Upper lobe of left lung (tissue), 6 donors: ENCODE measurements around the gene OPCML. TPM values are rescaled to one million over a fixed set of nuclear protein-coding genes. Genes with fewer than 3 reads are reported as not detected.

Experiments used
- ATAC-seq, 2 donors: fragments of 200-7000 bp; cut with Tn5 transposase; one replicate each; pipeline ENCODE4 v1.9.1; 2022; ENCODE audit warnings: mild to moderate bottlenecking in 2 of 2, moderate library complexity in 2 of 2; ENCODE audit not compliant: low FRiP score in 2 of 2
- DNase-seq, 2 donors: peaks; one replicate each; pipeline ENCODE4 v3.0.0-alpha.2; 2019 to 2020
- H3K27ac ChIP-seq, 4 donors: fragments of 200-600 bp; sonication (generic); one replicate each; pipeline ENCODE4 v1.5.1; 2016 to 2019
- H3K27me3 ChIP-seq, 4 donors: fragments of 200-600 bp; sonication (generic); one replicate each; pipeline ENCODE4 v1.5.1; 2017 to 2019
- H3K36me3 ChIP-seq, 4 donors: fragments of 200-600 bp; sonication (generic); one replicate each; pipeline ENCODE4 v1.5.1; 2016 to 2019
- H3K4me1 ChIP-seq, 4 donors: fragments of 200-600 bp; sonication (generic); one replicate each; pipeline ENCODE4 v1.5.1; 2018 to 2019
- H3K4me3 ChIP-seq, 4 donors: fragments of 200-600 bp; sonication (generic); one replicate each; pipeline ENCODE4 v1.5.1; 2017 to 2019; ENCODE audit warnings: mild to moderate bottlenecking in 2 of 4, moderate library complexity in 1 of 4
- H3K9me3 ChIP-seq, 4 donors: fragments of 200-600 bp; sonication (generic); one replicate each; pipeline ENCODE4 v1.5.1; 2018 to 2019
- EP300 ChIP-seq, 4 donors: sonication (generic); formaldehyde crosslinking; IDR thresholded peaks; one replicate each; pipeline ENCODE4 v1.5.1; 2017; ENCODE audit warnings: antibody characterized with exemption in 4 of 4, control low read depth in 2 of 4
- POLR2A ChIP-seq, 4 donors: fragments of 450-650 bp; IDR thresholded peaks; one replicate each; pipeline ENCODE4 v1.5.1; 2016 to 2017; ENCODE audit warnings: antibody characterized with exemption in 4 of 4, mild to moderate bottlenecking in 2 of 4
- POLR2AphosphoS5 ChIP-seq, 2 donors: sonication (generic); formaldehyde crosslinking; IDR thresholded peaks; one replicate each; pipeline ENCODE4 v1.5.1; 2017; ENCODE audit warnings: antibody characterized with exemption in 2 of 2
- WGBS, 2 donors: methylation state at CpG; one replicate each; pipeline ENCODE4 v1.1.5; 2017 to 2018; 5-methylcytosine and 5-hydroxymethylcytosine counted together
- total RNA-seq, 6 donors: library from RNA; depleted of rRNA in 4 of 6; stranded (reverse); fragments of >200 nt in 4 of 6; gene quantifications; one replicate each; pipeline versions ENCODE4 v1.1.0 to v1.2.1, GENCODE V29; 2016 to 2021
- TF ChIP-seq, protein P1 (sequence below), 6 experiments: fragments of 450-650 bp in 4 of 6; fragments of 200-600 bp in 2 of 6; sonication (generic) in 2 of 6; IDR thresholded peaks; one replicate each; pipeline ENCODE4 v1.5.1; 2016 to 2019; ENCODE audit warnings: antibody characterized with exemption in 6 of 6
- donor health status: DM: no; HTN: no; CAD: no; lungs with moderate emphysema.
- donor health status: DM: no; HTN: yes; CAD: no; lungs with severe emphysema.

The OPCML gene
- total RNA-seq, 6 donors from 2014 or later, result 0.10 TPM; not detected in 5

DNA sequence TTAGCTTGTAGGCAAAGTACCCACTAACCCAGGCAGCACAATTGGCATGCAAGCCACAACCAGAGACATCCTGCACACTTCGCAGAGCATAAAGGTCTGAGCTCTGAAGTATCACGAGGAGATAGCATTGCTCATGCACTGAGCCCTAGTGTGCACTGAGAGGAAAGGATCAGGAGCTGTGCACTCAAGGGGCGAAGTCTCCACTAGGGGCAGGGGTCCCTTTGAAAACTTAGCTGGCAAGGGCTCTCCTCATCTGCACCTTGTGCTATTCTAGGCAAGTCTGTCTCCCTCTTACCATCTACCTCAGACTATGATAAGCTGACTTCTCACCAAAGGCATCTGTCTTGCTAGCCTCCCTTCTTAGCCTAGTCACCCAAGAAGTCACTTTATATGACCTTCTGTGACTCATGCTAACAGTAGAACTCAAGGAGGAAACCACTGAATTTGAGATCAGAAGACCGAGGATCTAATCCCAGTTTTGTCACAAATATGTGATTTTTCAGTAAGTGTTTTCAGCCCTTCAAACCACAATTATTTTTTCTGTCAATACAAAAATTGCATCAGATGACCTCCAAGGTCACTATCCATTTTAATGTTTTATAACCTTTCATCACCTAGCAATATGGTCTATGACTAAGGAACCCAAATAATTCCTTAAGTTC, 1083.8 kb downstream of the OPCML start:
- Histone ChIP-seq H3K9me3 (no peaks in the 10 kb centered on the region), H3K36me3 (no peaks in the 10 kb centered on the region), H3K4me3 (no peak overlapping the region), H3K27ac (no peak overlapping the region), H3K27me3 (no peaks in the 10 kb centered on the region), H3K4me1 (no peaks in the 10 kb centered on the region)
- TF ChIP-seq, protein P1, sequence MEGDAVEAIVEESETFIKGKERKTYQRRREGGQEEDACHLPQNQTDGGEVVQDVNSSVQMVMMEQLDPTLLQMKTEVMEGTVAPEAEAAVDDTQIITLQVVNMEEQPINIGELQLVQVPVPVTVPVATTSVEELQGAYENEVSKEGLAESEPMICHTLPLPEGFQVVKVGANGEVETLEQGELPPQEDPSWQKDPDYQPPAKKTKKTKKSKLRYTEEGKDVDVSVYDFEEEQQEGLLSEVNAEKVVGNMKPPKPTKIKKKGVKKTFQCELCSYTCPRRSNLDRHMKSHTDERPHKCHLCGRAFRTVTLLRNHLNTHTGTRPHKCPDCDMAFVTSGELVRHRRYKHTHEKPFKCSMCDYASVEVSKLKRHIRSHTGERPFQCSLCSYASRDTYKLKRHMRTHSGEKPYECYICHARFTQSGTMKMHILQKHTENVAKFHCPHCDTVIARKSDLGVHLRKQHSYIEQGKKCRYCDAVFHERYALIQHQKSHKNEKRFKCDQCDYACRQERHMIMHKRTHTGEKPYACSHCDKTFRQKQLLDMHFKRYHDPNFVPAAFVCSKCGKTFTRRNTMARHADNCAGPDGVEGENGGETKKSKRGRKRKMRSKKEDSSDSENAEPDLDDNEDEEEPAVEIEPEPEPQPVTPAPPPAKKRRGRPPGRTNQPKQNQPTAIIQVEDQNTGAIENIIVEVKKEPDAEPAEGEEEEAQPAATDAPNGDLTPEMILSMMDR (IDR thresholded peaks at IDR 0.05), result no peak
- no peak for TF ChIP-seq POLR2A (IDR thresholded peaks at IDR 0.05)
- no peak for TF ChIP-seq EP300 (IDR thresholded peaks at IDR 0.05)
- TF ChIP-seq POLR2AphosphoS5 (IDR thresholded peaks at IDR 0.05), result no peak
- 88 to 89% methylated on average over 4 of the region's 4 CpGs for WGBS, 2 donors
- no peak for ATAC-seq
- DNase-seq, result no peak

DNA sequence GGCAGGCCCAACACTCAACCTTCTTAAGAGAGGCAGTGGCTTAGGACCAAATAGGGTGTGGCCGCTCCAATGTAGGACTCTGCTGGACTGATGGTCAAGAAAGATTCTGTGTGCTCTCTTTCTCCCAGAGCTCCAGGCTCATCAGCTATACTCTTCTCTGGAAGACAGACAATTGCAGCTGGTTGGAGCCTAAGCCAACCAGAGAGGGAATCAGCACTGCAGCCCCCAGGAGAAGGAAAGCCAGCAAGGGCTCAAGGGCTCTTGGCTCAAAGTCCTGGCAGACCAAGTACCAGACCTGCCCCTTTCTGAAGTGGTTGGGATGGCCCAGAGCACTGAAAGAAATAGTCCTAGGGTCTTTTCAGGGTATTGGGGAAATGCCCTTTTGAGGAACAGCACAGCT, 1084.5 kb downstream of the OPCML start:
- Histone ChIP-seq H3K4me1 (no peaks in the 10 kb centered on the region), H3K36me3 (no peaks in the 10 kb centered on the region), H3K4me3 (no peak overlapping the region), H3K27ac (no peak overlapping the region), H3K9me3 (no peaks in the 10 kb centered on the region), H3K27me3 (no peaks in the 10 kb centered on the region)
- TF ChIP-seq POLR2AphosphoS5 (IDR thresholded peaks at IDR 0.05) (no peak), POLR2A (IDR thresholded peaks at IDR 0.05) (no peak), EP300 (IDR thresholded peaks at IDR 0.05) (no peak)
- TF ChIP-seq, protein P1 (IDR thresholded peaks at IDR 0.05), result no peak
- WGBS, 2 donors, result 83% methylated on average over 1 of the region's 1 CpG; no CpG with 5 or more reads in 1 of the 2 donors
- DNase-seq (no peak), ATAC-seq (no peak)

DNA sequence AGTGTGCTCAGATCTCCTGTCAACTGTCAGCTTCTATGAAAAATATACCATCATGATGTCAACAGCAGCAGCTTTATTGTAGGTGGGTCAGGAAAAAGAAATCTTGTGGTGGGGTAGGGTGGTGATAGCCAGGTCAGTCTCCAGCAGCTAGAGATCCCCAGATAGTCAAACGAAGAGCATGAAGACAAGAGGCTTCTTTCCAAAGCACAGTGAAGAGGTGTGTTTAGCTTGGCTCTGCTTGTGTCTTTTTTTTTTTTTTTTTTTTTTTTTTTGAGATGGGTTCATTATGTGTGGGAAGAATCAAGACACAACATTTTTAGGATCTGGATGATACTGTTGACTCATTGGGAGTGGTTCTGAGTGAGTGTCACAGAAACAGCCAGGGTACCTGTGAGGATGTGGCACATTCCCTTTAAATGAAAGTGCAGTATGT, 1086.4 kb downstream of the OPCML start:
- no peak for ATAC-seq
- DNase-seq, result no peak
- no peak for TF ChIP-seq POLR2AphosphoS5 (IDR thresholded peaks at IDR 0.05)
- TF ChIP-seq, protein P1 (IDR thresholded peaks at IDR 0.05), result no peak
- TF ChIP-seq EP300 (IDR thresholded peaks at IDR 0.05), result no peak
- TF ChIP-seq POLR2A (IDR thresholded peaks at IDR 0.05), result no peak
- Histone ChIP-seq H3K27ac (no peak overlapping the region), H3K9me3 (no peaks in the 10 kb centered on the region), H3K4me3 (no peak overlapping the region), H3K36me3 (no peaks in the 10 kb centered on the region), H3K27me3 (no peaks in the 10 kb centered on the region), H3K4me1 (no peaks in the 10 kb centered on the region)
- WGBS, 2 donors, result 53 to 78% methylated on average over 1 of the region's 1 CpG

DNA sequence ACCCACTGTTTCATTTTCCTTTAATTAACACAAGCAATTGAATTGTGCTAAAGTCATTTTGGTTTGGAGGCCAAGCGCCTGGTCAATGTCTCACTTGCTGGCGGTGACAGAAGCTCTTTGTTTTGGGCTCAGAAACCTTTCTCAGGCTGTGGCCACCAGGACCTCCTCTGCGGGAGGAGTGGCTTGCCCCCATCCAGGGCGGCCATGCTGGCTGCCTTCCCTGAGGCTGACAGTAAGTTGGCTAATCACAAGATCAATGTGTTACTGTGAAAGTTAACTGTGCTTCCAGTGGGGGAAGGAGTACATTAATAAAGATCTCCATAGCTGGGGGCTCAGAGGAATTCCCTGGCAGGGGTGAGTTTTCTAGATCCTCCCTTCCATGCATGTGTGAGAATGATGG, 1087.4 kb downstream of the OPCML start:
- no peak overlapping the region for H3K27ac ChIP-seq
- WGBS, 2 donors, result 87 to 92% methylated on average over 2 to 4 of the region's 4 CpGs
- H3K36me3 ChIP-seq, result no peaks in the 10 kb centered on the region
- DNase-seq, result no peak
- H3K27me3 ChIP-seq, result no peaks in the 10 kb centered on the region
- H3K4me3 ChIP-seq, result no peak overlapping the region
- TF ChIP-seq, protein P1 (IDR thresholded peaks at IDR 0.05), result no peak
- TF ChIP-seq POLR2A (IDR thresholded peaks at IDR 0.05), result no peak
- TF ChIP-seq EP300 (IDR thresholded peaks at IDR 0.05), result no peak
- TF ChIP-seq POLR2AphosphoS5 (IDR thresholded peaks at IDR 0.05), result no peak
- no peak for ATAC-seq
- H3K9me3 ChIP-seq, result no peaks in the 10 kb centered on the region
- H3K4me1 ChIP-seq, result no peaks in the 10 kb centered on the region

DNA sequence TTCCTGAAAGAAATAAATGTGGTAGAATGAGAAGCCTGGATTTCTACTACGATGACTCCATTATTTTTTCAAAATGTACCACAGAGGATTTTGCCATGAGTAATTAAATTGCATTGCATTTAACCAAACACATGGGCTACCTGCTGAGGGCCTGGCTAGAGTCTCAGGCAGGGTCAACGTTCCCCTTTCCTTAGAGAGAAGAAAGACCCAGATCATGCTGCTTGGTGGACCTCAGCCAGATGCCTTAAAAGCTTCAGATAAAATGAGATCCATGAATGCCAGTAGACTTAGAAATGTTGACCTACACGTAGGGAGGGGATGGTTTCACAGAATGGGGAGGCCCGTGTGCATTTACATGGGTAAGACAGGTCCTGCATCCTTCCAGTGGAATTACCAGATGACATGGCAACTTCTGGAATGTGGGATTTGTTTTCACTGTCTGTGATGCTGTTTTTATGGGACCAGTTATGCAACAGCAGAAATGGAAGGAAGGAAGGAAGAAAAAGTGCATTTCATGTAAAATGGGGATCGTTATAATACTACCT, 1092.5 kb downstream of the OPCML start:
- Histone ChIP-seq H3K27me3 (no peaks in the 10 kb centered on the region), H3K36me3 (no peaks in the 10 kb centered on the region), H3K27ac (no peak overlapping the region), H3K4me1 (no peaks in the 10 kb centered on the region), H3K9me3 (no peaks in the 10 kb centered on the region), H3K4me3 (no peak overlapping the region)
- 82 to 94% methylated on average over 5 of the region's 5 CpGs for WGBS, 2 donors
- TF ChIP-seq POLR2AphosphoS5 (IDR thresholded peaks at IDR 0.05), result no peak
- TF ChIP-seq POLR2A (IDR thresholded peaks at IDR 0.05), result no peak
- no peak for TF ChIP-seq EP300 (IDR thresholded peaks at IDR 0.05)
- TF ChIP-seq, protein P1 (IDR thresholded peaks at IDR 0.05), result no peak
- no peak for ATAC-seq
- no peak for DNase-seq
